8988T (cell line): Measurements from ENCODE around the gene PLA2G2F.

ENCODE experiments used
- DNase-seq: peaks from one replicate; pipeline ENCODE4 v3.0.0; 2011

The PLA2G2F gene

GRCh38 chr1:20192364-20192763 lies 53.2 kb downstream of the PLA2G2F start:
- no peak for DNase-seq

GRCh38 chr1:20192871-20193411 lies 53.8 kb downstream of the PLA2G2F start:
- no peak for DNase-seq

GRCh38 chr1:20194224-20194623 lies 55.1 kb downstream of the PLA2G2F start:
- no peak for DNase-seq

GRCh38 chr1:20194757-20195461 lies 55.8 kb downstream of the PLA2G2F start:
- peak; percentile 34 for DNase-seq

GRCh38 chr1:20195462-20195780 lies 56.3 kb downstream of the PLA2G2F start:
- no peak for DNase-seq

GRCh38 chr1:20197329-20197791 lies 58.2 kb downstream of the PLA2G2F start:
- no peak for DNase-seq

- DNase-seq = no peak
Observed at GRCh38 chr1:20198296-20198695, 59.2 kb downstream of the PLA2G2F start.

GRCh38 chr1:20198918-20199317 lies 59.8 kb downstream of the PLA2G2F start:
- DNase-seq = no peak

GRCh38 chr1:20199403-20199802 lies 60.3 kb downstream of the PLA2G2F start:
- DNase-seq = no peak

GRCh38 chr1:20199840-20200239 lies 60.7 kb downstream of the PLA2G2F start:
- no peak for DNase-seq
